ENCODE measurements around the gene FOXP1. TPM values are rescaled to one million over a fixed set of nuclear protein-coding genes. Genes with fewer than 3 reads are reported as not detected.
"Not testable (repeated sequence)": the region's sequence is repeated elsewhere in the genome, so short reads cannot be mapped to it uniquely, and the experiment has no call there.

The FOXP1 gene
- total RNA-seq, 2 donors from 2014 or later, result 377 to 395 TPM

DNA sequence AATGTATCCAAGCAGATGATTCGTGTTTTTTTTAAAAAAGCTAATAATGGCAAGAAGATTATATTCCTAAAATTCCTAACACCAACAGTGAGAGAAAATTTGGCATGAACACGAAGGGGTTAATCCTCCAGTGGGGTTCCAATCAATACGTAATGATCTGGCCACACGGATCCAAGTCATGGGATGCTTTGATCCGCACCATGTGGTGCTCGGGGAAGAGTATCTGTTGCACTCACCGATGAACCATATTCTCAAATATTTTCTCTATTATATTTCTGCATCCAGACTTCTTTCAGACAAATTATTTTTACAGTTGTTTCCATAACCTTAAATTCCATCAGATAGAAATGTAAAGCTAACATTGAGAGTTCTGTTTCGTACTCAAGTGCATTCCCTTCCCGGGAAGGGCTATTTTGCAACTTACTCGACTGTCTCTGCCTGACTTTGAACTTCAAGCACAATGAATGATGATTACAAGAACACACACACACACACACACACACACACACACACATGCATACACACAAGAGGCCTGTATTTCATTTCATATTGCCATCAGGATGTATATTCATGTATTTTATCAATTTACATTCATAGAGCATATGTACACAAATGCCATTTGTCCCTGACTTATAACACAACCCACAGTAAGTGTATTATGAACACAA lies 567.2 kb downstream of the FOXP1 start:
- no peaks in the 10 kb centered on the region for H3K9me3 ChIP-seq (ENCODE audit: control insufficient read depth, low read length, poor library complexity, severe bottlenecking)
- no peak for ATAC-seq
- DNase-seq, result no peak
- H3K27me3 Mint-ChIP-seq, result no peaks in the 10 kb centered on the region
- H3K4me3 Mint-ChIP-seq, result no peak overlapping the region
- peak overlapping the region; percentile 88 for H3K27ac Mint-ChIP-seq
- H3K36me3 Mint-ChIP-seq (ENCODE audit: low read depth), result peaks cover 5% of the 10 kb centered on the region
- H3K4me1 Mint-ChIP-seq, result peaks cover 19% of the 10 kb centered on the region

GRCh38 chr3:71014616-71015015 lies 568.9 kb downstream of the FOXP1 start:
- H3K27ac Mint-ChIP-seq, result peak overlapping the region; percentile 47
- peaks cover 20% of the 10 kb centered on the region for H3K4me1 Mint-ChIP-seq
- H3K9me3 ChIP-seq (ENCODE audit: control insufficient read depth, low read length, poor library complexity, severe bottlenecking); H3K27me3 Mint-ChIP-seq; ATAC-seq; H3K4me3 Mint-ChIP-seq; H3K36me3 Mint-ChIP-seq (ENCODE audit: low read depth); DNase-seq: not testable (repeated sequence)

DNA sequence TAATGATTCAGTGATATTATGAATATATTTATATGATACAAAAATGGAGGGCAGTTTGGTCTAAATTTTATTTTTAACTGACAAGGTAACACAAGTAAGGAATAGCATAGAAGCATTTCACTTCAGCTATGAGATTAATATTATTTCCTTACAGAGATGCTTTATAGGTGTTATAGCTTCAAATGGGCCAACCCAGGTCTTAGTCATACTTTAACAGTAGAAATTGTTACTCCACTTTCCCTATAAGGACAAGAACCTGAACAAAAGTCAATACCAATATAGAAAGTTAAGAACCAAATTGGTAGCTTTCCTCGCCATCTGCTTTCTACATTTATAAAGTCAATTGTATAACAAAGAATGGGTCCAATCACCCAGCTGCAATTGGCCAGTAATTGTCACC lies 570.6 kb downstream of the FOXP1 start:
- Mint-ChIP-seq H3K4me1 (peaks cover 32% of the 10 kb centered on the region), H3K27me3 (no peaks in the 10 kb centered on the region), H3K4me3 (peak overlapping the region; percentile 13), H3K36me3 (ENCODE audit: low read depth) (peaks cover 5% of the 10 kb centered on the region), H3K27ac (peak overlapping the region; percentile 96)
- ATAC-seq (no peak), DNase-seq (no peak)
- no peaks in the 10 kb centered on the region for H3K9me3 ChIP-seq (ENCODE audit: control insufficient read depth, low read length, poor library complexity, severe bottlenecking)

- H3K9me3 ChIP-seq (ENCODE audit: control insufficient read depth, low read length, poor library complexity, severe bottlenecking), result no peaks in the 10 kb centered on the region
- DNase-seq (no peak), ATAC-seq (no peak)
- Mint-ChIP-seq H3K27me3 (no peaks in the 10 kb centered on the region), H3K36me3 (ENCODE audit: low read depth) (peaks cover 5% of the 10 kb centered on the region), H3K4me3 (peak overlapping the region; percentile 39), H3K27ac (peak overlapping the region; percentile 96), H3K4me1 (peaks cover 32% of the 10 kb centered on the region)
Observed at GRCh38 chr3:71011565-71012287, 571.8 kb downstream of the FOXP1 start.

DNA sequence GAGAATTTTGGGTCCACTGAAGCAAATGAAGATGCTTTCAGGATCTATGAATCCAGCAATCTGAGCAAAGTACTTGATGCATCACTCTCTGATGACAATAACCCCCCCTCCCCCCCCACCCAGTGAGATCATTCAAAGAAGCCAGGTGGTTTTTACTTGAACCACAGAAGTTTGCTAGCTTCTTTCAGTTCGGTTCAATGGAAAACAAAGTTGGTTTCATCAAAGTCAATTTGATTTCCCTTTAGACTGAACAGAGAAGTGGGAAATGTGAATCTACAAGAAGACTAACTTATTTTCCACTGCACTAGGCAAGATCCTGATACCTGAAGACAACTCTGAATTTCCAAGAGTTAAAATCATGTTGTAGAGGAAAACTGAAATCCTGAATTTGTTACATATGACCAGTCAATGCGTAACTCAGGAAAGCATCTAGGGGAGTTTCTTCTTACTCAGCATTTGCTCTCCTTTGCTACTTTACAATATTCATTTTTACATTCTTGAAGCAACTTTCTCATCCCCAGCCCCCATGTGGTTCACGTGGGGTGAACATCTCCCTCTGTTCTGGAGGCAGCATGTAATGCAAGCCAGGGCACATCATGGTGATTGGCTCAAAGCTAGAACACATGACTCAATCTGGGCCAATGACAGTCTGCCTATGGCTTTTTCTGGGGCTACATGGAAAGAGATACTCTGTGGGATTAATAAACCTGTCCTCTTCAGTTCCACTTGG lies 572.6 kb downstream of the FOXP1 start:
- Mint-ChIP-seq H3K27ac (peak overlapping the region; percentile 96), H3K4me3 (peak overlapping the region; percentile 39), H3K36me3 (ENCODE audit: low read depth) (peaks cover 5% of the 10 kb centered on the region), H3K4me1 (peaks cover 28% of the 10 kb centered on the region), H3K27me3 (no peaks in the 10 kb centered on the region)
- peak in 2 of 3 donors; percentile 23 to 25 for DNase-seq
- H3K9me3 ChIP-seq (ENCODE audit: control insufficient read depth, low read length, poor library complexity, severe bottlenecking), result no peaks in the 10 kb centered on the region
- peak; percentile 83 for ATAC-seq

DNA sequence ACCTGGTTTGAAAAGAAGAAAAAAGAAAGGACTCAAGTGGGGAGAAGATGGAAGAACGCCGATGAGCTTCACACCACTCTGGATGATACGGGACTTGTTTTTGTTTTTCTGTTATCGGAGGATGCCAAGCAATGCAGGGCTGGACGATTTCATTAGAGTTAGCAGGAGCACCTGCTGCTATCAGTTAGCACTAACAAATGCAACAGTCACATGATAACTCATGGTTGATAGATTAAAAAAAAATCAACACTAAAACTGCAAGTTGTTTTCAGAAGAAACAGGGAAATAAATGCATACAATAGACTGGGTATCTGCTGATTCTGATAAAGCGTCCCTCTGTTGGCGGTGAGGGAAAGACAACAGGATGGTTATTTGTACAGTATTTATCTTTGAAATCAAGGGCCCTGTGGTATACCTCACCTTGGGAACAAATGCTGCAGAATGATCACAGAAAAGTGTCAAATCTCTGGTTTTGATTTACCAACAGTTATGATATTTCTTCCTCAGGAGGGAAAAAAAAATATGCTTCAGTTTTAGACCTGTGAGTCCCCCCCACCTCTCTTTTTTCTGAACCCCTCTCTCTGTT lies 575.1 kb downstream of the FOXP1 start:
- Mint-ChIP-seq H3K4me3 (peak overlapping the region; percentile 36), H3K36me3 (ENCODE audit: low read depth) (peaks cover under 1% of the 10 kb centered on the region)

DNA sequence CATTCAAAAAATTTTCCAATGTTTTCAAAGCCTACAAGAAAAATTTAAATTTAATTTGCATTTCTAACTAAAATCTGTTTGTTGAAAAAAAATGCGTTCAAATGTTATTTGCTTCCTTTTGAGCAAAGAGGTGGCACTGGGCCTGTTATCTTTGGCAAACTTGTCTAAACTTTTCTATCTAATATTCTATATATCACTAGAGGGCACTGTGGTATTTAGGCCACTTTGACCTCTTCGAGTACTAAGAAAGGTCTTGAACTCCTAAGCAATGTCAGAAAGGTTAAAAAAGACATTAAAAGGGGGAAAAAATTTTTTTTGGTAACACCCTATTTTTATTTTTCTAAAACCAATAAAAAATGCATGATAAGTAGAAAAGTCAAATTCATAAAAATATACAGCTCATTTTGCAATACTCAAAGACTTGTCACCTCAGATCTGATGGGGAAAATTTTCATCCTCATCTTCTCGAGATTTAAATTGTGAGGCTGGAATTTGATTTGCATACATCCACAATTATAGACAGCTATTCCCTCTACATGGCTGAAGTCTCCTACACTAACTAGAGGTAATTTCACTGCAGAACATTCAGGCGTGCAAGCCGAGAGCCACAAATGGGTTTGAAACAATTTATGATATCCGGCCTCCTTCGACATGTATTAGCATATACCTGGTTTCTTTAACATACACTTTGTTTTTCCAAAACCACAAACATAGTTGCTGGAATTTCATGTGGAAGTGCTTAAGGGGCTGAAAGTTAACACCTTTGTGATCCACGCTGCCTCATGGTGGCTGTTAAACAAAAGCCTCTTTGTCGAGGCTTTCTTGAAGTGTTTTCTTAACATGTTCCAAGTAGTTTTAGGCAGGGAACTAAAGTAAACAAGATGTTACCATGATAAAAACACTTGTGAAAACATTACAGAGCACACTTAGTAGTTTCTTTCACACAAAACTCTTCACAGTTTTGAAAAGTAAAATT lies 576.4 kb downstream of the FOXP1 start:
- ATAC-seq (no peak), DNase-seq (no peak)
- Mint-ChIP-seq H3K27me3 (no peaks in the 10 kb centered on the region), H3K36me3 (ENCODE audit: low read depth) (no peaks in the 10 kb centered on the region), H3K4me3 (no peak overlapping the region), H3K27ac (peak overlapping the region; percentile 96), H3K4me1 (peaks cover 33% of the 10 kb centered on the region)
- H3K9me3 ChIP-seq (ENCODE audit: control insufficient read depth, low read length, poor library complexity, severe bottlenecking), result no peaks in the 10 kb centered on the region

More for the DNA sequence above, 575.1 kb downstream of the FOXP1 start:
- no peaks in the 10 kb centered on the region for H3K27me3 Mint-ChIP-seq
- peak; percentile 26 for ATAC-seq
- peaks cover 31% of the 10 kb centered on the region for H3K4me1 Mint-ChIP-seq
- H3K9me3 ChIP-seq (ENCODE audit: control insufficient read depth, low read length, poor library complexity, severe bottlenecking), result no peaks in the 10 kb centered on the region
- H3K27ac Mint-ChIP-seq, result peak overlapping the region; percentile 96
- no peak for DNase-seq

DNA sequence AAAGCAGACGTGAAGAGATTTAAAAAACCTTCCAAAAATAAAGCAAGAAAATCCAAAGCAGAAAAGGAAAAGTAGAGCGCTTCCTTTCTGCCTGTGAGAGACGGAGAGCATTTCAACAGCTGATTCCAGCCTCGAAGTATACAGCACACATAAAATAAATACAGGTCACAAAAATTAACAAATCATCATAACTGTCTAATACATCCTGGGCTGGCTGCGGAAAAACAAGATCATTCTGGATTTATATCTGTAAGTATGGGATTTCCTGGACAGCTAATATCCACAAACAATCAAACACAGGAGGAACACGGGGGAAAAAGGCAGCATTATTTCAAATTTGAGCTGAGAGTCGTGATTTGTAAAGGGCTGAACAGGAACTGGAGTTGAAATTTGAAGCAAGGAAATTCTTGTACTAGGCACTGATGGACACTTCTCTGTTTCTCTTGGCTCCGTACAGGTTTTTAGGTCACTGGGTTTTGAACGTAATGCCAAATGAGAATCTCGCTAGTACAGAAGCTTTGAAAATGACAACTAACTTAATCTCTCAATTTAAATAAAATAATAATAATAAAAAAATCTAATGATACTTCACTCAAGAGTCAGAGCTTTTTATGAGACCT lies 577.7 kb downstream of the FOXP1 start:
- no peaks in the 10 kb centered on the region for H3K36me3 Mint-ChIP-seq (ENCODE audit: low read depth)
- H3K4me1 Mint-ChIP-seq, result peaks cover 36% of the 10 kb centered on the region
- no peak overlapping the region for H3K4me3 Mint-ChIP-seq
- H3K27me3 Mint-ChIP-seq, result no peaks in the 10 kb centered on the region
- DNase-seq, result no peak
- no peak for ATAC-seq
- no peaks in the 10 kb centered on the region for H3K9me3 ChIP-seq (ENCODE audit: control insufficient read depth, low read length, poor library complexity, severe bottlenecking)
- H3K27ac Mint-ChIP-seq, result peak overlapping the region; percentile 29

DNA sequence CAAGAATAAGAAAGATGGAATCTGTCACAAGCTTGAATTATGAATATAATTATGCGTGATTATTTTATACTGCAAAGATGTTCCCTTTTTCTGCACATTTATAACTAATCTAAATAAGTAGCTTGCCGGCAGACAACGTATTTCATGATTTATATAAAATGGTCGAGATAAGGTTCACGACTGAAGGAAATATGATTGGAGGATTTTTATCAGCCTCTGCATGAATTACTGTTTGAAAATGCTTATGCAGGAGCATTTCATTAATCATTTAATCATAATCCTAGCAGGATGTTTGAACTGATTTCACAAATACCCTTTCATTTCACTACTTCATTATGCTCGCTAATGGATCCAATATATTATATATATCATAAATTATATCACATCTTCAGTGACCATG lies 580.0 kb downstream of the FOXP1 start:
- H3K36me3 Mint-ChIP-seq (ENCODE audit: low read depth), result peaks cover 3% of the 10 kb centered on the region

DNA sequence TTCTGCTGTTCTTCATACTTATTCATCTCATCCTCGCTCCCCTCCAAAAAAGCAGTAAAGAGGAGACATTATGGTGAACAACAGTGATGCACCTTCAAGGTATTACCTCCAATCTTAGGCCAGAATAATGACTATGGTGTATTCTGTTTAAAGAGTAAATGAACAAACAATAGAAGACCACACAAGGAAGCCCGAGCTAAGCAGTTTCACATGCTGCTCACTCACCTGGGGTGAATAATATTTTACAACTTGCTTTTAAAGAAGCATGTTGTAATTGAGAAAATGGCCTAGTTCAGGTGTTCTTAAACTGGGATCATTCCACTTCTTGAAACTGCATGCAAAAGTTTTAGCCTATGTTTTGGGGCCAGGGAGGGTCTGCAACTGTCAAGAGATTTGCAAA lies 581.2 kb downstream of the FOXP1 start:
- ATAC-seq (no peak), DNase-seq (no peak)
- Mint-ChIP-seq H3K36me3 (ENCODE audit: low read depth) (peaks cover 6% of the 10 kb centered on the region), H3K27ac (peak overlapping the region; percentile 45), H3K4me3 (no peak overlapping the region), H3K27me3 (no peaks in the 10 kb centered on the region), H3K4me1 (peaks cover 27% of the 10 kb centered on the region)
- no peaks in the 10 kb centered on the region for H3K9me3 ChIP-seq (ENCODE audit: control insufficient read depth, low read length, poor library complexity, severe bottlenecking)

More for the DNA sequence above, 580.0 kb downstream of the FOXP1 start:
- H3K4me1 Mint-ChIP-seq, result peaks cover 30% of the 10 kb centered on the region
- ATAC-seq (no peak), DNase-seq (no peak)
- H3K4me3 Mint-ChIP-seq, result no peak overlapping the region
- no peaks in the 10 kb centered on the region for H3K27me3 Mint-ChIP-seq
- H3K27ac Mint-ChIP-seq, result no peak overlapping the region
- no peaks in the 10 kb centered on the region for H3K9me3 ChIP-seq (ENCODE audit: control insufficient read depth, low read length, poor library complexity, severe bottlenecking)

GRCh38 chr3:71001303-71001830 lies 582.2 kb downstream of the FOXP1 start:
- Mint-ChIP-seq H3K4me1 (peaks cover 27% of the 10 kb centered on the region), H3K4me3 (no peak overlapping the region), H3K36me3 (ENCODE audit: low read depth) (peaks cover 9% of the 10 kb centered on the region), H3K27ac (peak overlapping the region; percentile 45), H3K27me3 (no peaks in the 10 kb centered on the region)
- no peaks in the 10 kb centered on the region for H3K9me3 ChIP-seq (ENCODE audit: control insufficient read depth, low read length, poor library complexity, severe bottlenecking)
- ATAC-seq (no peak), DNase-seq (no peak)

GRCh38 chr3:71000483-71000882 lies 583.0 kb downstream of the FOXP1 start:
- H3K27me3 Mint-ChIP-seq, result no peaks in the 10 kb centered on the region
- no peak overlapping the region for H3K27ac Mint-ChIP-seq
- H3K4me1 Mint-ChIP-seq, result peaks cover 23% of the 10 kb centered on the region
- ATAC-seq, result no peak
- no peaks in the 10 kb centered on the region for H3K9me3 ChIP-seq (ENCODE audit: control insufficient read depth, low read length, poor library complexity, severe bottlenecking)
- no peak overlapping the region for H3K4me3 Mint-ChIP-seq
- no peak for DNase-seq
- H3K36me3 Mint-ChIP-seq (ENCODE audit: low read depth), result peaks cover 9% of the 10 kb centered on the region
